IPS-15b (cell line): ENCODE data around the gene PRDM15.
"Not testable (repeated sequence)": the region's sequence is repeated elsewhere in the genome, so short reads cannot be mapped to it uniquely, and the experiment has no call there.

Source experiments
- H3K27me3 ChIP-seq: one replicate; pipeline ENCODE4 v1.6.1; 2013; ENCODE audit warnings: low read length; ENCODE audit not compliant: control insufficient read depth, insufficient read depth
- H3K36me3 ChIP-seq: one replicate; pipeline ENCODE4 v1.6.1; 2013; ENCODE audit warnings: low read length; ENCODE audit not compliant: control insufficient read depth, insufficient read depth
- H3K4me1 ChIP-seq: one replicate; pipeline ENCODE4 v1.6.1; 2013; ENCODE audit warnings: mild to moderate bottlenecking, low read length; ENCODE audit not compliant: control insufficient read depth, insufficient read depth
- H3K4me3 ChIP-seq: one replicate; pipeline ENCODE4 v1.5.1; 2013; ENCODE audit warnings: low read depth, low read length
- H3K9ac ChIP-seq: one replicate; pipeline ENCODE4 v1.6.1; 2013; ENCODE audit warnings: low read depth, mild to moderate bottlenecking, low read length
- H3K9me3 ChIP-seq: one replicate; pipeline ENCODE4 v1.6.1; 2013; ENCODE audit warnings: mild to moderate bottlenecking, low read length; ENCODE audit not compliant: control insufficient read depth, insufficient read depth

The PRDM15 gene

DNA sequence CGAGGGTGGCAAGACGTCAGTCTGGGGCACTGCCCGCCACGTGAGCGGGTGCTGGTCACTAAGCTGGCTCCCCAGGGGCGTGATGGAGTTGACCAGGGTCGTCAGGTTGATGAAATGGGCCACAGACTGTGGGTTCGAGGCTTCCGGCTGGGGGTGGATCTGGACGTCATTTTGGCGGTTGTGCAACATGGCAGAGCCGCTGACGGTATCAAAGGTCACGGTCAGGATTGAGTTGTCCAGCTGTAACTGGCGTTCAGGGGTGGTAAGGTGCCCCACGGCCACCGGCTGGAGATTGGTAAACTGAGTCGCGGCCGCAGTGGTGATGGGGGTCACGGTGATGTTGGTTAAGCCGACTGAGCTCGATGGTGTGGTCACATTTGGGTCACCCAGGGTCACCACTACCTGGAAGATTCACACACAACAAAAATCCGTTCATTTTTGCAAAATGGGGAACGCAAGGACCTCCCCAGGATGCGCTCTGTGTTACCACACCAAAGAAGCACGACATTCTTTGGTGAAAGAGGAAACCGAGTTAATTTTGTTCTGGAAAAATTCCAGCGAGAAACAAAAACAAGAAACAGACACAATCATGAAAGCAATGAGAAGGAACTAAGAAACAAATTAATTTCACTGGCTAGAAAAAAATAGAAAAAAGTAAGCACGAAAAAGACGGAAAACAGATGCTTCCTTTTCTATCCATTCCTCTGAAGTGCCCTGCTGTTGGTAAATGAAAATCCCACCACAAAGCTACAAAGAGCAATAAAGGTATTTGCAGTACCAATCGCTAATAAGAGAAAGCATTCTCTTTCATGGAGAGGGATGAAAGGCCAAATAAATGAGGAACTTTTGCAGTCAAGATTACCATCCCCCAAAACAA lies 77.6 kb downstream of the PRDM15 start:
- Histone ChIP-seq H3K4me3 (no peak overlapping the region), H3K36me3 (peaks cover 12% of the 10 kb centered on the region), H3K27me3 (no peaks in the 10 kb centered on the region), H3K4me1 (no peaks in the 10 kb centered on the region), H3K9me3 (no peaks in the 10 kb centered on the region), H3K9ac (no peak overlapping the region)

GRCh38 chr21:41800425-41801320 lies 78.5 kb downstream of the PRDM15 start:
- H3K9me3 ChIP-seq: no peaks in the 10 kb centered on the region
- peaks cover 12% of the 10 kb centered on the region for H3K36me3 ChIP-seq
- H3K9ac ChIP-seq: no peak overlapping the region
- H3K27me3 ChIP-seq: no peaks in the 10 kb centered on the region
- H3K4me1 ChIP-seq: no peaks in the 10 kb centered on the region
- no peak overlapping the region for H3K4me3 ChIP-seq

GRCh38 chr21:41799763-41800162 lies 79.4 kb downstream of the PRDM15 start:
- Histone ChIP-seq H3K4me1 (no peaks in the 10 kb centered on the region), H3K9me3 (no peaks in the 10 kb centered on the region), H3K27me3 (no peaks in the 10 kb centered on the region), H3K9ac (no peak overlapping the region), H3K36me3 (peaks cover 12% of the 10 kb centered on the region), H3K4me3 (no peak overlapping the region)

DNA sequence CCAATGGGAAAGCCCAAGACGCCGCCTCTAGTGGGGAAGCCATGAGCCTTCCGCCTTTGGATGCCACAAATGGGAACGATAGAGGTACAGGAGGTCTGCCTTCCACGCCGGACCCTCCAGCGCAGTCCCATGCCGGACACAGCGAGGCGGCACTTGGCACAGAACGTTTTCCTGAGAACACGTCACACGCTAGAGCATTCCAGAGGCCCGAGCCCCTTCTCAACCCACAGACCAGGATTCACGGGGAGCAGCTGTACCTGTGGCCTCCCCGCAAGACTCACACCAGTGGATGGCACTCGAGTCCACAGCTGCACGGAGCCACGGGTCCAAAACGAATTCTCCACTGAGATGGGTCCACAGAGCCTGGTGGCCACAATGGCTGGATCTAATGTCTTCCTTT lies 80.8 kb downstream of the PRDM15 start:
- Histone ChIP-seq H3K4me1 (no peaks in the 10 kb centered on the region), H3K4me3 (no peak overlapping the region), H3K9ac (no peak overlapping the region), H3K27me3 (no peaks in the 10 kb centered on the region), H3K36me3 (peaks cover 12% of the 10 kb centered on the region), H3K9me3 (no peaks in the 10 kb centered on the region)

DNA sequence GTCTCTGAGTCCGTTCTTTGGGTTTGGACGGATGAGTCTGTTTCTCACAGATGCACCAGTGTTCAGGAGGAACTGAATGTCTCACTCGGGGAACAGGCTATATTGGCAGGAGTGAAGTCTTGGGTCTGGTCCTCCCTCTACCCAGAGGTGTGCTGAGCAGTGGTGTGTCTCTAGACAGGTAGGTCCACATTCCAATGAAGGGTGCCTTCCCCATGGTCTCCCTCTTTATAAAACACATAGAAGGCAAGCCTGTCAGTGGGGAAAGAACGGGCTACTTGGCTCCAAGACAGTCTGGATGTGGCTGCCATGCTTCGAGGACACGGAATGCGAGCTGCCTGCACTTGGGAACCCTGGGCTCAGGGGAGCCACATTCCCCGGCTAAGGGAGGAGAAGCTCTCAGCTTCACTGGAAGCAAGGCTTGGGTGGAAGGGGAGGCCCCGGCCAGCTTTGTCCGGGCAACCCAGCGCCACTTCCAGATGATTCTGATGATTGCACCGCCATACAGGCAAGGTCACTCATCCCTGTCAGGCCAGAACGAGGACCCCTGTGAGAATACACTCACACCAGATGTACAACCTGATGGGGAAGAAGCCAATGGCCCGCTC lies 82.6 kb downstream of the PRDM15 start:
- H3K9me3 ChIP-seq: no peaks in the 10 kb centered on the region
- H3K36me3 ChIP-seq: peaks cover 8% of the 10 kb centered on the region
- H3K4me1 ChIP-seq: no peaks in the 10 kb centered on the region
- H3K4me3 ChIP-seq: no peak overlapping the region
- no peaks in the 10 kb centered on the region for H3K27me3 ChIP-seq
- H3K9ac ChIP-seq: no peak overlapping the region

DNA sequence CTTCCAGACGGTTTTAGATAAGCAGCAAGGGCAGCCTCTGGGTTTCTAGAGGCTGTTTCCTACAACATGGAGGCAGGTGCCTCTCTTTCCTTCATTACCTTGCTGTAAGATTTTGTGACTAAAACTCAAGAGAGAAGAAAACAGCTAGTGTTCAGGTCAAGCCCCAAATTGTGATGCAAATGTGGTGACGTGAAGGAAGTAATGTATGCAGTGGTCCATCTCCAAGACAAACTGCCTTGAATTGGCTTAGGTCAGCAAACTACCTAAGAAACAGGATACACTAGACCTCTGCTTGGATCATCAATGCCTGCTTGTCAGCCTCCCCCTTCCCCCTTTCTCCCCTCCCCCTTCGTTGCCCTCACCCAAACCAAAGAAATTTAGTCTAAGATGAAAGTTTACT lies 83.4 kb downstream of the PRDM15 start:
- H3K9ac ChIP-seq: no peak overlapping the region
- H3K36me3 ChIP-seq: peaks cover 3% of the 10 kb centered on the region
- no peaks in the 10 kb centered on the region for H3K9me3 ChIP-seq
- H3K27me3 ChIP-seq: no peaks in the 10 kb centered on the region
- H3K4me1 ChIP-seq: no peaks in the 10 kb centered on the region
- no peak overlapping the region for H3K4me3 ChIP-seq

DNA sequence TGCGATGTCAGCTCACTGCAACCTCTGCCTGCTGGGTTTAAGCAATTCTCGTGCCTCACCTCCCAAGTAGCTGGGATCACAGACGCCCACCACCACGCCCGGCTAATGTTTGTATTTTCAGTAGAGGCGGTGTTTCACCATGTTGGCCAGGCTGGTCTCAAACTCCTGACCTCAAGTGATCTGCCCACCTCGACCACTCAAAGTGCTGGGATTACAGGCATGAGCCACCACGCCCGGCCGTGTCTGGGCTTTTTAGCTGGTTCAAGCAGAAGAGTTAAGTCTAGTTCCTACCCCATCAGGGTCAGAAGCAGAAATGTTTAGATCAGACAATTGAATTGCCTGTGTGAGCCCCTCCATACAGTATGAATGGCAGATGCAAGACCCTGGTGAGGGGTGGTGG lies 84.5 kb downstream of the PRDM15 start:
- H3K4me1 ChIP-seq: no peaks in the 10 kb centered on the region
- no peaks in the 10 kb centered on the region for H3K36me3 ChIP-seq
- H3K27me3 ChIP-seq: no peaks in the 10 kb centered on the region
- H3K9me3 ChIP-seq: no peaks in the 10 kb centered on the region
- no peak overlapping the region for H3K9ac ChIP-seq
- H3K4me3 ChIP-seq: no peak overlapping the region

DNA sequence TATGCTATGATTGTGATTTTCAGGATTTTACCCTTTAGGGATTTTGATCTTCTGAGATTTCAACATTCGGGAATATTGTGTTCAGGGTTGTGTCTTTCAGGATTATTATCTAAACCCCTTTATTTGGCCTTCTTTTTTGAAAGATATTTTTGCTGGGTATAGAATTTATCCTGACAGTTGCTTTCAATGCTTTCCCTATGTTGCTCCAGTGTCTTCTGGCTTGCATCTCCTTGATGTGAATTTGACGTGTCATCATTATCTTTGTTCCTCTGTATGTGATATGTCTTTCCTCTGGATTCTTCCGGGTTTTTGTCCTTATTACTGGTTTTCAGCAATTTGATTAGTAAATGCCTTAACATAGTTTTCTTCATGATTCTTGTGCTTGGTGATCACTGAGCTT lies 86.4 kb downstream of the PRDM15 start:
- Histone ChIP-seq H3K9ac (no peak overlapping the region), H3K4me1 (no peaks in the 10 kb centered on the region), H3K27me3 (no peaks in the 10 kb centered on the region), H3K36me3 (no peaks in the 10 kb centered on the region), H3K4me3 (no peak overlapping the region), H3K9me3 (no peaks in the 10 kb centered on the region)

GRCh38 chr21:41786509-41786987 lies 92.6 kb downstream of the PRDM15 start:
- no peaks in the 10 kb centered on the region for H3K9me3 ChIP-seq
- no peak overlapping the region for H3K4me3 ChIP-seq
- no peaks in the 10 kb centered on the region for H3K36me3 ChIP-seq
- no peaks in the 10 kb centered on the region for H3K27me3 ChIP-seq
- no peak overlapping the region for H3K9ac ChIP-seq
- no peaks in the 10 kb centered on the region for H3K4me1 ChIP-seq

GRCh38 chr21:41785262-41785661 lies 93.9 kb downstream of the PRDM15 start:
- not testable (repeated sequence) for H3K4me1 ChIP-seq, H3K4me3 ChIP-seq, H3K9ac ChIP-seq

GRCh38 chr21:41784456-41785102 lies 94.6 kb downstream of the PRDM15 start:
- H3K27me3 ChIP-seq: no peaks in the 10 kb centered on the region
- H3K4me3 ChIP-seq: no peak overlapping the region
- no peaks in the 10 kb centered on the region for H3K36me3 ChIP-seq
- H3K9me3 ChIP-seq: no peaks in the 10 kb centered on the region
- H3K9ac ChIP-seq: no peak overlapping the region
- H3K4me1 ChIP-seq: no peaks in the 10 kb centered on the region

More at GRCh38 chr21:41785262-41785661, 93.9 kb downstream of the PRDM15 start:
- not testable (repeated sequence) for H3K27me3 ChIP-seq, H3K9me3 ChIP-seq, H3K36me3 ChIP-seq
